Ovary (tissue), 9 donors: Measurements from ENCODE around the gene PDE4C. TPM values are rescaled to one million over a fixed set of nuclear protein-coding genes. Genes with fewer than 3 reads are reported as not detected.

Experiments used
- DNase-seq, 5 donors: peaks; one replicate each; pipeline ENCODE4 v3.0.0-alpha.2; 2019 to 2020
- H3K27ac ChIP-seq, 2 donors: fragments of 200-600 bp; one replicate each; pipeline versions ENCODE4 v1.5.1 to v1.8.0; 2019 to 2022
- H3K27me3 ChIP-seq: fragments of 200-600 bp; one replicate; pipeline ENCODE4 v1.8.0; 2022
- H3K36me3 ChIP-seq: fragments of 200-600 bp; sonication (generic); one replicate; pipeline ENCODE4 v1.5.1; 2019
- H3K4me1 ChIP-seq: one replicate; pipeline ENCODE4 v1.8.1; 2013; ENCODE audit warnings: mild to moderate bottlenecking, moderate library complexity; ENCODE audit not compliant: insufficient read depth
- H3K4me3 ChIP-seq: fragments of 200-600 bp; sonication (generic); one replicate; pipeline ENCODE4 v1.5.1; 2017
- H3K9me3 ChIP-seq, 2 donors: fragments of 200-600 bp in 1 of 2; sonication (generic) in 1 of 2; one replicate each; pipeline versions ENCODE4 v1.5.1 to v1.8.1; 2013 to 2019; ENCODE audit warnings: mild to moderate bottlenecking in 1 of 2, moderate library complexity in 1 of 2
- CTCF ChIP-seq, 3 donors: fragments of 450-650 bp in 2 of 3; fragments of 200-600 bp in 1 of 3; IDR thresholded peaks; one replicate each; pipeline versions ENCODE4 v1.5.1 to v1.8.0; 2016 to 2022; ENCODE audit warnings: antibody characterized with exemption in 3 of 3, mild to moderate bottlenecking in 1 of 3
- EP300 ChIP-seq: sonication (generic); formaldehyde crosslinking; IDR thresholded peaks from one replicate; pipeline ENCODE4 v1.6.1; 2017; ENCODE audit warnings: antibody characterized with exemption
- POLR2A ChIP-seq: fragments of 450-650 bp; IDR thresholded peaks from one replicate; pipeline ENCODE4 v1.6.1; 2017; ENCODE audit warnings: antibody characterized with exemption, mild to moderate bottlenecking, moderate library complexity
- WGBS, 3 donors: extraction: QIAGEN DNeasy Blood & Tissue Kit in 1 of 3; methylation state at CpG; one replicate each; pipeline versions ENCODE4 v1.1.5 to v1.1.7; 2013 to 2017; 5-methylcytosine and 5-hydroxymethylcytosine counted together
- intact Hi-C, 4 donors: fragments of 100-400 bp; cut with DNase I; formaldehyde crosslinking; loops; one replicate each; pipeline versions ENCODE4 v1.11.0 to v1.15.1; 2022 to 2023
- polyA plus RNA-seq, 2 donors: library from polyadenylated mRNA; stranded (reverse); fragments of 200-250 nt in 1 of 2; fragments of 350-450 nt in 1 of 2; fragmentation: Illumina TruSeq in 1 of 2; extraction: RNeasy Lipid Tissue Mini Kit (QIAGEN cat#74804) in 1 of 2; gene quantifications; one replicate each; pipeline ENCODE4 v1.2.3, GENCODE V29; 2013 to 2014
- total RNA-seq, 7 donors: library from RNA; depleted of rRNA in 2 of 7; stranded (reverse); fragments of >200 nt in 2 of 7; fragmentation: NEBNext Ultra II Directional in 3 of 7; extraction: Animal tissue kit (Norgen Biotek cat#: 25700) in 3 of 7; gene quantifications; one replicate each; pipeline versions ENCODE4 v1.1.0 to v1.2.4, GENCODE V29; 2016 to 2023
- donor health status: DM: no; HTN: no; CAD: no; lungs with moderate emphysema.
- donor health status: DM: no; HTN: no; CAD: no.
- donor health status: Bipolar disorder and iron deficiency.
- donor health status: DM: yes; HTN: yes; CAD: no.
- donor health status: DM: no; HTN: no; CAD: no.
- donor health status: DM: yes; HTN: yes; CAD: no.

The PDE4C gene
- total and polyA plus RNA-seq, 9 donors = 0.50 to 1.7 (median 0.98) TPM; not detected in 1

GRCh38 chr19:18253130-18253529, 26.9 kb upstream of the PDE4C start:
- TF ChIP-seq POLR2A (no peak), EP300 (no peak), CTCF (IDR thresholded peaks at IDR 0.05) (no peak)

GRCh38 chr19:18252370-18252717, 26.1 kb upstream of the PDE4C start:
- no peaks in the 10 kb centered on the region for H3K9me3 ChIP-seq
- DNase-seq = no peak
- H3K36me3 ChIP-seq = no peaks in the 10 kb centered on the region
- no peak for TF ChIP-seq POLR2A
- no peak for TF ChIP-seq EP300
- TF ChIP-seq CTCF (IDR thresholded peaks at IDR 0.05) = no peak
- no peak overlapping the region for H3K4me3 ChIP-seq
- WGBS, 3 donors = 54 to 64% (median 56%) methylated on average over 7 of the region's 7 CpGs
- H3K27ac ChIP-seq = no peak overlapping the region
- H3K4me1 ChIP-seq = no peaks in the 10 kb centered on the region
- H3K27me3 ChIP-seq = no peaks in the 10 kb centered on the region
- intact Hi-C loops = loop anchor here in 3 of 4 donors (2.0 to 10.0 kb wide), 6 partner anchors 58 to 248 kb away; partner anchors contain the start of genes ARRDC2 (in 2 of the 3) and MPV17L2 (in 2 of the 3)

More at GRCh38 chr19:18253130-18253529, 26.9 kb upstream of the PDE4C start:
- Histone ChIP-seq H3K4me3 (no peak overlapping the region), H3K27ac (no peak overlapping the region), H3K9me3 (no peaks in the 10 kb centered on the region), H3K27me3 (no peaks in the 10 kb centered on the region), H3K4me1 (no peaks in the 10 kb centered on the region), H3K36me3 (no peaks in the 10 kb centered on the region)
- intact Hi-C loops = loop anchor here in 3 of 4 donors (2.0 to 10.0 kb wide), 6 partner anchors 58 to 248 kb away; partner anchors contain the start of genes ARRDC2 (in 2 of the 3) and MPV17L2 (in 2 of the 3)
- DNase-seq = no peak
- WGBS, 3 donors = 38 to 66% (median 55%) methylated on average over 4 of the region's 4 CpGs

- Histone ChIP-seq H3K27ac (no peak overlapping the region), H3K9me3 (no peaks in the 10 kb centered on the region), H3K27me3 (no peaks in the 10 kb centered on the region), H3K4me3 (no peak overlapping the region), H3K4me1 (no peaks in the 10 kb centered on the region), H3K36me3 (no peaks in the 10 kb centered on the region)
- peak; percentile 59 to 84 (median 83) for DNase-seq
- WGBS, 3 donors = 13 to 16% (median 15%) methylated on average over 23 of the region's 23 CpGs
- TF ChIP-seq CTCF (IDR thresholded peaks at IDR 0.05) (peak; percentile 92 to 97 (median 95)), EP300 (no peak), POLR2A (peak; percentile 24)
- intact Hi-C loops = loop anchor here in 3 of 4 donors (2.0 to 10.0 kb wide), 6 partner anchors 57 to 247 kb away; partner anchors contain the start of genes ARRDC2 (in 2 of the 3) and MPV17L2 (in 2 of the 3)
Observed at GRCh38 chr19:18251587-18252369, 25.5 kb upstream of the PDE4C start.

GRCh38 chr19:18249834-18250233, 23.6 kb upstream of the PDE4C start:
- no peak for DNase-seq
- no peak overlapping the region for H3K4me3 ChIP-seq
- no peaks in the 10 kb centered on the region for H3K27me3 ChIP-seq
- WGBS, 3 donors = 88 to 98% (median 90%) methylated on average over 5 of the region's 5 CpGs
- H3K36me3 ChIP-seq = no peaks in the 10 kb centered on the region
- no peaks in the 10 kb centered on the region for H3K4me1 ChIP-seq
- TF ChIP-seq EP300 = no peak
- no peak for TF ChIP-seq POLR2A
- TF ChIP-seq CTCF (IDR thresholded peaks at IDR 0.05) = no peak
- intact Hi-C loops = loop anchor here (5.0 to 10.0 kb wide), 6 partner anchors 38 to 245 kb away; partner anchors contain the start of genes ARRDC2 (in 2 of the 4) and MPV17L2 (in 1 of the 4)
- H3K9me3 ChIP-seq = no peaks in the 10 kb centered on the region
- no peak overlapping the region for H3K27ac ChIP-seq
